H1 (cell line): ENCODE measurements around the gene EIF4E3. TPM values are rescaled to one million over a fixed set of nuclear protein-coding genes. Genes with fewer than 3 reads are reported as not detected.

ENCODE experiments used
- CTCF ChIA-PET: fragments of 300-600 bp; sonication (Branson Sonifier 250); formaldehyde crosslinking; loops from one replicate; lab custom pipeline; 2021; ENCODE audit not compliant: partially characterized antibody; lab: Charles Lee
- POLR2A ChIA-PET: fragments of 300-600 bp; sonication (Branson Sonifier 250); formaldehyde crosslinking; loops from one replicate; lab custom pipeline; 2021; ENCODE audit warnings: inconsistent platforms; ENCODE audit not compliant: partially characterized antibody; lab: Charles Lee
- DNase-seq, 2 experiments: peaks; one replicate each; pipeline versions ENCODE4 v3.0.0 to v3.0.0-alpha.2; 2010 to 2022; ENCODE audit warnings: low spot score in 2 of 2, low read depth in 1 of 2, mixed read lengths in 1 of 2
- FAIRE-seq: peaks from 2 replicates; lab custom pipeline; 2011; peaks lifted over from hg19 to GRCh38; lab: Jason Lieb, UNC
- H2AFZ ChIP-seq: 2 replicates; pipeline ENCODE4 v1.8.1; 2012; ENCODE audit warnings: low read length, inconsistent platforms
- H2AK5ac ChIP-seq: 2 replicates; pipeline ENCODE4 v1.6.1; 2013; ENCODE audit warnings: low read depth, low read length
- H2BK120ac ChIP-seq: replicated peaks from 2 replicates; pipeline ENCODE3; 2013; ENCODE audit warnings: low read depth, low read length, inconsistent platforms
- H2BK12ac ChIP-seq: 2 replicates; pipeline ENCODE4 v1.6.1; 2013; ENCODE audit warnings: low read depth, low read length
- H2BK15ac ChIP-seq: 2 replicates; pipeline ENCODE4 v1.6.1; 2013; ENCODE audit warnings: low read length
- H2BK20ac ChIP-seq: 2 replicates; pipeline ENCODE4 v1.6.1; 2013; ENCODE audit warnings: low read length
- H2BK5ac ChIP-seq: 2 replicates; pipeline ENCODE4 v1.6.1; 2013; ENCODE audit warnings: low read depth, low read length
- H3K14ac ChIP-seq: 2 replicates; pipeline ENCODE4 v1.6.1; 2013; ENCODE audit warnings: inconsistent platforms; ENCODE audit not compliant: insufficient read length
- H3K18ac ChIP-seq: 2 replicates; pipeline ENCODE4 v1.6.1; 2013; ENCODE audit warnings: low read length; ENCODE audit errors: extremely low read depth
- H3K23ac ChIP-seq: 2 replicates; pipeline ENCODE4 v1.6.1; 2013; ENCODE audit warnings: inconsistent platforms; ENCODE audit not compliant: insufficient read length
- H3K23me2 ChIP-seq: 2 replicates; pipeline ENCODE4 v1.6.1; 2013; ENCODE audit warnings: low read depth, low read length
- H3K27ac ChIP-seq: 2 replicates; pipeline ENCODE4 v1.6.1; 2011; ENCODE audit warnings: low read depth, low read length, inconsistent platforms
- H3K27me3 ChIP-seq, 4 experiments: replicated peaks in 1 of 4; 1 replicate in 1 of 4; 2 replicates in 3 of 4; pipeline versions ENCODE4 v1.6.1 to v1.8.1; 2011 to 2013; ENCODE audit warnings: low read length in 3 of 4, mild to moderate bottlenecking in 3 of 4, inconsistent platforms in 2 of 4, mixed read lengths in 2 of 4, moderate library complexity in 1 of 4; ENCODE audit not compliant: control insufficient read depth in 3 of 4, insufficient read depth in 3 of 4; ENCODE audit errors: extremely low read depth in 1 of 4
- H3K36me3 ChIP-seq, 4 experiments: 2 replicates each; pipeline versions ENCODE4 v1.6.1 to v1.8.1; 2011 to 2013; ENCODE audit warnings: mild to moderate bottlenecking in 4 of 4, low read length in 3 of 4, moderate library complexity in 2 of 4, control low read depth in 1 of 4, inconsistent platforms in 1 of 4; ENCODE audit not compliant: insufficient read depth in 4 of 4, control insufficient read depth in 2 of 4
- H3K4ac ChIP-seq: replicated peaks from 2 replicates; pipeline ENCODE3; 2013; ENCODE audit warnings: low read length, low read depth, mixed read lengths, inconsistent platforms; ENCODE audit not compliant: insufficient read length
- H3K4me1 ChIP-seq, 4 experiments: replicated peaks in 1 of 4; 1 replicate in 1 of 4; 2 replicates in 3 of 4; pipeline versions ENCODE4 v1.6.1 to v1.8.1; 2011 to 2013; ENCODE audit warnings: low read length in 3 of 4, inconsistent platforms in 2 of 4, mixed read lengths in 1 of 4; ENCODE audit not compliant: insufficient read depth in 4 of 4, control insufficient read depth in 3 of 4
- H3K4me2 ChIP-seq, 2 experiments: 2 replicates each; pipeline versions ENCODE4 v1.6.1 to v1.8.1; 2011 to 2013; ENCODE audit warnings: low read depth in 2 of 2, low read length in 2 of 2, control low read depth in 1 of 2, inconsistent platforms in 1 of 2, mild to moderate bottlenecking in 1 of 2; ENCODE audit not compliant: insufficient read depth in 1 of 2
- H3K4me3 ChIP-seq, 4 experiments: fragments of 200-600, 300-600 bp in 1 of 4; sonication (generic), shearing (Covaris generic), sonication (Bioruptor Twin) in 1 of 4; 2 replicates each; pipeline versions ENCODE4 v1.5.1 to v1.8.1; 2011 to 2016; ENCODE audit warnings: low read length in 4 of 4, low read depth in 3 of 4, control low read depth in 2 of 4, inconsistent platforms in 2 of 4, mild to moderate bottlenecking in 2 of 4, mixed read lengths in 1 of 4, moderate library complexity in 1 of 4; ENCODE audit not compliant: insufficient read depth in 2 of 4; ENCODE audit errors: extremely low read depth in 1 of 4
- H3K56ac ChIP-seq: replicated peaks from 2 replicates; pipeline ENCODE3; 2013; ENCODE audit warnings: low read depth, mild to moderate bottlenecking, mixed read lengths, low read length, inconsistent platforms; ENCODE audit not compliant: insufficient read length
- H3K79me1 ChIP-seq: 2 replicates; pipeline ENCODE4 v1.6.1; 2013; ENCODE audit warnings: low read depth, low read length, control low read depth
- H3K79me2 ChIP-seq, 2 experiments: 2 replicates each; pipeline versions ENCODE4 v1.6.1 to v1.8.1; 2012 to 2013; ENCODE audit warnings: low read length in 2 of 2, mild to moderate bottlenecking in 2 of 2, inconsistent platforms in 1 of 2; ENCODE audit not compliant: insufficient read depth in 2 of 2, control insufficient read depth in 1 of 2
- H3K9ac ChIP-seq, 4 experiments: replicated peaks in 1 of 4; 1 replicate in 1 of 4; 2 replicates in 3 of 4; pipeline versions ENCODE4 v1.6.1 to v1.8.1; 2011 to 2013; ENCODE audit warnings: low read depth in 3 of 4, low read length in 3 of 4, control low read depth in 2 of 4, mild to moderate bottlenecking in 2 of 4, moderate library complexity in 2 of 4, inconsistent platforms in 1 of 4; ENCODE audit errors: extremely low read depth in 1 of 4
- H3K9me3 ChIP-seq, 2 experiments: 2 replicates each; pipeline versions ENCODE4 v1.6.1 to v1.8.1; 2012 to 2013; ENCODE audit warnings: mild to moderate bottlenecking in 2 of 2, moderate library complexity in 2 of 2, control low read depth in 1 of 2, inconsistent platforms in 1 of 2, low read depth in 1 of 2, low read length in 1 of 2, mixed read lengths in 1 of 2; ENCODE audit not compliant: insufficient read depth in 2 of 2
- H4K20me1 ChIP-seq, 2 experiments: replicated peaks in 1 of 2; 2 replicates each; pipeline versions ENCODE3 to v1.8.1; 2011 to 2013; ENCODE audit warnings: inconsistent platforms in 2 of 2, low read length in 2 of 2, mild to moderate bottlenecking in 1 of 2; ENCODE audit not compliant: insufficient read depth in 2 of 2, control insufficient read depth in 1 of 2
- H4K5ac ChIP-seq: 2 replicates; pipeline ENCODE4 v1.6.1; 2013; ENCODE audit warnings: low read length, low read depth, mixed read lengths, inconsistent platforms; ENCODE audit not compliant: insufficient read length
- H4K8ac ChIP-seq: 2 replicates; pipeline ENCODE4 v1.8.0; 2013; ENCODE audit warnings: mild to moderate bottlenecking, moderate library complexity, low read length, inconsistent platforms; ENCODE audit not compliant: insufficient read depth; ENCODE audit errors: extremely low read depth
- H4K91ac ChIP-seq: replicated peaks from 2 replicates; pipeline ENCODE3; 2013; ENCODE audit warnings: low read length, mixed read lengths, inconsistent platforms; ENCODE audit not compliant: insufficient read length
- BRCA1 ChIP-seq: IDR thresholded peaks from 2 replicates; pipeline ENCODE4 v1.6.1; 2012; ENCODE audit warnings: low read depth, low read length, improper control_type of control experiment
- SIN3A ChIP-seq, 2 experiments: IDR thresholded peaks in 1 of 2; conservative IDR thresholded peaks in 1 of 2; 2 replicates each; pipeline ENCODE4 v1.6.1; 2011 to 2012; ENCODE audit warnings: low read length in 2 of 2, improper control_type of control experiment in 1 of 2, low read depth in 1 of 2, mild to moderate bottlenecking in 1 of 2
- SP4 ChIP-seq: IDR thresholded peaks from 2 replicates; pipeline ENCODE4 v1.6.1; 2012; ENCODE audit warnings: low read length, inconsistent platforms
- YY1 ChIP-seq: IDR thresholded peaks from 2 replicates; pipeline ENCODE4 v1.6.1; 2011; ENCODE audit warnings: low read depth, mild to moderate bottlenecking, low read length
- WGBS, 2 experiments: shearing (Covaris generic) in 1 of 2; methylation state at CpG; one replicate each; pipeline versions ENCODE4 v1.1.6 to v1.1.7; 2013 to 2015; ENCODE audit warnings: low lambda C conversion rate in 2 of 2, mixed read lengths in 2 of 2, inconsistent platforms in 1 of 2, low coverage in 1 of 2, missing lambda C conversion rate in 1 of 2; ENCODE audit not compliant: insufficient replicate concordance in 2 of 2, insufficient coverage in 1 of 2, insufficient read length in 1 of 2; ENCODE audit errors: extremely low coverage in 1 of 2, missing lambda C conversion rate in 1 of 2; 5-methylcytosine and 5-hydroxymethylcytosine counted together
- polyA plus RNA-seq, 7 experiments: library from polyadenylated mRNA; depleted of rRNA in 3 of 7; stranded (reverse) in 5 of 7; unstranded in 2 of 7; fragments of >200 nt in 5 of 7; fragments of 200-250 nt in 2 of 7; gene quantifications; 1 replicate in 5 of 7; 2 replicates in 1 of 7; 4 replicates in 1 of 7; pipeline versions ENCODE4 v1.2.1 to v1.2.3, GENCODE V29; 2011 to 2013; ENCODE audit warnings: missing spikeins in 2 of 7, mixed read lengths in 2 of 7
- total RNA-seq: library from RNA; stranded (reverse); fragmentation: NEBNext Ultra II Directional; extraction: Animal tissue kit (Norgen Biotek cat#: 25700); gene quantifications from 2 replicates; pipeline ENCODE4 v1.2.1, GENCODE V29; 2021

The EIF4E3 gene
- total and polyA plus RNA-seq, 2 of the 8 experiments (the other 6 are each of a cell fraction or from before 2014, with no cell fraction given) = 5.2 to 17.0 TPM

- Histone ChIP-seq H3K56ac (no peak overlapping the region), H4K91ac (no peak overlapping the region), H3K23ac (no peak overlapping the region), H3K27ac (no peak overlapping the region), H3K14ac (no peak overlapping the region), H3K36me3 (no peaks in the 10 kb centered on the region), H4K8ac (no peak overlapping the region), H3K79me1 (no peaks in the 10 kb centered on the region), H3K23me2 (no peaks in the 10 kb centered on the region), H3K27me3 (no peaks in the 10 kb centered on the region), H3K18ac (no peak overlapping the region), H3K4me2 (no peak overlapping the region), H3K9ac (no peak overlapping the region), H4K5ac (no peak overlapping the region), H2BK5ac (no peak overlapping the region), H2AFZ (no peak overlapping the region), H4K20me1 (no peaks in the 10 kb centered on the region), H2BK120ac (no peak overlapping the region), H2BK20ac (0 out of 2 replicates have a peak overlapping the region, but pooled peaks have one; percentile 24), H2BK12ac (no peak overlapping the region), H3K9me3 (no peaks in the 10 kb centered on the region), H2BK15ac (no peak overlapping the region), H3K79me2 (no peaks in the 10 kb centered on the region), H3K4ac (no peak overlapping the region), H3K4me3 (no peak overlapping the region), H3K4me1 (peaks cover 0 to 30% (median 11%) of the 10 kb centered on the region in 4 experiments; a peak in 5 of 7 replicates), H2AK5ac (peak overlapping the region; percentile 28; the same call in 1 of the 2 replicates)
- ChIA-PET POLR2A (no interaction called here), CTCF (interaction anchor here (1.1 kb wide), 1 partner anchor 13 kb away, joined by 3 read pairs; no protein-coding TSS in a partner anchor)
- FAIRE-seq (no peak), DNase-seq (no peak)
- 76% methylated on average over 6 of the region's 6 CpGs; no CpG with 5 or more reads in 1 of the 2 experiments for WGBS, 2 experiments
- TF ChIP-seq YY1 = no peak
- TF ChIP-seq SP4 = no peak
- no peak for TF ChIP-seq SIN3A (conservative IDR thresholded peaks at IDR 0.05 in 1 of 2, IDR thresholded peaks at IDR 0.05 in 1 of 2; ENCODE audit: low read depth in 1 of 2, low read length in 2 of 2)
- TF ChIP-seq BRCA1 = no peak
These were observed 73.6 kb downstream of the EIF4E3 start for GRCh38 chr3:71651625-71652024.
